Neural cell (in vitro differentiated cells): ENCODE data around the gene PROM2. TPM values are rescaled to one million over a fixed set of nuclear protein-coding genes. Genes with fewer than 3 reads are reported as not detected.

Source experiments
- H2AFZ ChIP-seq: fragments of 200-600, 300-800 bp; sonication (generic), shearing (Covaris generic); 2 replicates; pipeline ENCODE4 v1.6.0; 2014; ENCODE audit warnings: low read depth, mild to moderate bottlenecking, antibody characterized with exemption, low read length, moderate library complexity
- H3F3A ChIP-seq: fragments of 200-600 bp; shearing (Covaris generic); 2 replicates; pipeline ENCODE4 v1.6.1; 2016; ENCODE audit warnings: mild to moderate bottlenecking, moderate library complexity, mixed read lengths, antibody characterized with exemption, low read length; ENCODE audit not compliant: insufficient read depth, poor library complexity, severe bottlenecking
- H3K27ac ChIP-seq: fragments of 200-600, 300-800 bp; sonication (generic), shearing (Covaris generic); 2 replicates; pipeline ENCODE4 v1.5.1; 2014; ENCODE audit warnings: mild to moderate bottlenecking, low read length, moderate library complexity
- H3K27me3 ChIP-seq: fragments of 300-800, 200-600 bp; sonication (generic), shearing (Covaris generic); 2 replicates; pipeline ENCODE4 v1.6.0; 2014; ENCODE audit warnings: mild to moderate bottlenecking, low read depth, low read length, moderate library complexity; ENCODE audit not compliant: insufficient read depth
- H3K36me3 ChIP-seq: fragments of 300-800, 200-600 bp; sonication (generic), shearing (Covaris generic); 2 replicates; pipeline ENCODE4 v1.5.1; 2014; ENCODE audit warnings: mild to moderate bottlenecking, antibody characterized with exemption, low read length, moderate library complexity; ENCODE audit not compliant: insufficient read depth
- H3K4me2 ChIP-seq: fragments of 300-800, 200-600 bp; sonication (generic), shearing (Covaris generic); 2 replicates; pipeline ENCODE4 v1.6.0; 2014; ENCODE audit warnings: mild to moderate bottlenecking, low read length
- H3K4me3 ChIP-seq: fragments of 300-800, 200-600 bp; sonication (generic), shearing (Covaris generic); 2 replicates; pipeline ENCODE4 v1.5.1; 2014; ENCODE audit warnings: mild to moderate bottlenecking, low read length, moderate library complexity
- H3K79me2 ChIP-seq: fragments of 200-600 bp; shearing (Covaris generic); replicated peaks from 2 replicates; pipeline ENCODE4 v1.6.0; 2014; ENCODE audit warnings: mild to moderate bottlenecking, low read length, moderate library complexity; ENCODE audit not compliant: insufficient read depth
- H3K9ac ChIP-seq: fragments of 300-800, 200-600 bp; sonication (generic), shearing (Covaris generic); 2 replicates; pipeline ENCODE4 v1.6.1; 2016; ENCODE audit warnings: mild to moderate bottlenecking, low read length, mixed read lengths
- H3K9me2 ChIP-seq: fragments of 200-600 bp; shearing (Covaris generic); 2 replicates; pipeline ENCODE4 v1.6.1; 2016; ENCODE audit warnings: mild to moderate bottlenecking, low read length, mixed read lengths; ENCODE audit not compliant: insufficient read depth
- H3K9me3 ChIP-seq: fragments of 200-600, 300-800 bp; sonication (generic), shearing (Covaris generic); 2 replicates; pipeline ENCODE4 v1.6.1; 2016; ENCODE audit warnings: mild to moderate bottlenecking, mixed run types, low read length, moderate library complexity, mixed read lengths
- H4K20me1 ChIP-seq: fragments of 200-600 bp; shearing (Covaris generic); 2 replicates; pipeline ENCODE4 v1.6.1; 2016; ENCODE audit warnings: mild to moderate bottlenecking, mixed run types; ENCODE audit not compliant: insufficient read depth
- CTCF ChIP-seq: fragments of 450-650 bp; IDR thresholded peaks from 2 replicates; pipeline ENCODE4 v1.5.1; 2014; ENCODE audit warnings: antibody characterized with exemption, mild to moderate bottlenecking, moderate library complexity; ENCODE audit not compliant: poor library complexity, severe bottlenecking
- EP300 ChIP-seq: fragments of 450-650 bp; conservative IDR thresholded peaks from 2 replicates; pipeline ENCODE4 v1.6.1; 2014; ENCODE audit warnings: antibody characterized with exemption, mild to moderate bottlenecking, moderate library complexity; ENCODE audit not compliant: poor library complexity, severe bottlenecking
- EZH2 ChIP-seq: fragments of 200-600, 300-800 bp; shearing (Covaris generic), sonication (generic); IDR thresholded peaks from 2 replicates; pipeline ENCODE4 v1.6.1; 2014; ENCODE audit warnings: antibody characterized with exemption, low read length, borderline replicate concordance, mild to moderate bottlenecking; ENCODE audit not compliant: insufficient read depth, poor library complexity, severe bottlenecking
- MXI1 ChIP-seq: fragments of 450-650 bp; conservative IDR thresholded peaks from 2 replicates; pipeline ENCODE4 v1.6.1; 2014; ENCODE audit warnings: antibody characterized with exemption, mild to moderate bottlenecking; ENCODE audit not compliant: poor library complexity, severe bottlenecking
- POLR2AphosphoS5 ChIP-seq: IDR thresholded peaks from 2 replicates; pipeline ENCODE4 v1.6.1; 2012
- RAD21 ChIP-seq: fragments of 450-650 bp; conservative IDR thresholded peaks from 2 replicates; pipeline ENCODE4 v1.6.1; 2014; ENCODE audit warnings: antibody characterized with exemption, mild to moderate bottlenecking, moderate library complexity
- REST ChIP-seq: IDR thresholded peaks from 2 replicates; pipeline ENCODE4 v1.6.1; 2012; ENCODE audit warnings: borderline replicate concordance
- SMC3 ChIP-seq: fragments of 450-650 bp; conservative IDR thresholded peaks from 2 replicates; pipeline ENCODE4 v1.6.1; 2014; ENCODE audit warnings: antibody characterized with exemption, mild to moderate bottlenecking, moderate library complexity; ENCODE audit not compliant: poor library complexity
- TAF1 ChIP-seq: IDR thresholded peaks from 2 replicates; pipeline ENCODE4 v1.6.1; 2012; ENCODE audit warnings: low read depth
- polyA plus RNA-seq: library from polyadenylated mRNA; depleted of rRNA; stranded (reverse); fragments of >200 nt; gene quantifications from 2 replicates; pipeline ENCODE4 v1.2.3, GENCODE V29; 2014

The PROM2 gene
- polyA plus RNA-seq, 1 donor from 2014 or later: 2.2 TPM

- Histone ChIP-seq H3K9me3 (peaks cover 3% of the 10 kb centered on the region), H3K36me3 (no peaks in the 10 kb centered on the region)
- no peak for TF ChIP-seq EZH2
- TF ChIP-seq EP300: no peak
- TF ChIP-seq MXI1: no peak
- no peak for TF ChIP-seq POLR2AphosphoS5
- TF ChIP-seq CTCF: no peak
- no peak for TF ChIP-seq RAD21
- TF ChIP-seq TAF1: no peak
- TF ChIP-seq SMC3: no peak
- no peak for TF ChIP-seq REST
Measured at GRCh38 chr2:95275601-95276243, 1.5 kb downstream of the PROM2 start.

DNA sequence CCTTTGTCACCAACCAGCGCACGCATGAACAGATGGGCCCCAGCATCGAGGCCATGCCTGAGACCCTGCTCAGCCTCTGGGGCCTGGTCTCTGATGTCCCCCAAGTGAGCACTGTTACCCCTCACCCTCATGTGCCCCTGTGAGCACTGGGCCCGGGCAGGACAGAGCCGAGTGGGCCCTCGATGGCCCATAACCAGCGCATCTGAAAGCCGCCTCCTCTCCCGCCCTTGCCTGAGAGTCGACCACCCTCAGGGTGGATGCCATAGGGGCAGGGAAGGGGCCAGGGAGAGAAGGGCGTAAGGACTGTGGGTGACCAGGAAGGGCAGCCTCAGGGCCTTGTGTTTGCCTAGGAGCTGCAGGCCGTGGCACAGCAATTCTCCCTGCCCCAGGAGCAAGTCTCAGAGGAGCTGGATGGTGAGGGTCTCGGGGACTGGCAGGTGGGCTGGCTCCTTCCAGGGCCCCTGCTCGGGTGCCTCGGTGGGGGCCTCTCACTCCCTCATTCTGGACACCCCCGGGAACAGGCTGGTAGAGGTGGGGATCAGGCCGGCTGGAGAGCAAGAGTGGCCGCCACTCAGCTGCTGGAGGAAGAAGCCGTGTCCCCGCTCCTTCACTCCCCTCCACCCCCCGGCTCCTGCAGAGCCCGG is 2.1 kb downstream of the PROM2 start:
- no peaks in the 10 kb centered on the region for H3F3A ChIP-seq
- no peaks in the 10 kb centered on the region for H3K36me3 ChIP-seq
- no peak overlapping the region for H3K4me3 ChIP-seq
- H3K79me2 ChIP-seq: no peaks in the 10 kb centered on the region
- H3K9me3 ChIP-seq: peaks cover 3% of the 10 kb centered on the region
- no peak overlapping the region for H2AFZ ChIP-seq
- H3K4me2 ChIP-seq: no peak overlapping the region
- H4K20me1 ChIP-seq: no peaks in the 10 kb centered on the region
- H3K9ac ChIP-seq: no peak overlapping the region
- TF ChIP-seq SMC3 (no peak), TAF1 (no peak), REST (no peak), EZH2 (no peak), RAD21 (no peak), MXI1 (no peak), POLR2AphosphoS5 (no peak), CTCF (no peak)
- no peak overlapping the region for H3K27ac ChIP-seq
- H3K27me3 ChIP-seq: no peaks in the 10 kb centered on the region
- H3K9me2 ChIP-seq: no peaks in the 10 kb centered on the region

More at GRCh38 chr2:95275601-95276243, 1.5 kb downstream of the PROM2 start:
- Histone ChIP-seq H4K20me1 (no peaks in the 10 kb centered on the region), H3K9me2 (no peaks in the 10 kb centered on the region), H3F3A (no peaks in the 10 kb centered on the region), H3K4me2 (no peak overlapping the region), H3K27ac (no peak overlapping the region), H2AFZ (no peak overlapping the region), H3K4me3 (no peak overlapping the region), H3K9ac (no peak overlapping the region), H3K79me2 (no peaks in the 10 kb centered on the region), H3K27me3 (no peaks in the 10 kb centered on the region)
